Activated CD4-positive, alpha-beta memory T cell treated with anti-CD3 and anti-CD28 coated beads, Interleukin-2, amount 10 ng/mL, durations not matched to agents 7 days and 5 days (primary cell): ENCODE results near the gene HK1. TPM values are rescaled to one million over a fixed set of nuclear protein-coding genes. Genes with fewer than 3 reads are reported as not detected.
"Not testable (repeated sequence)": the region's sequence is repeated elsewhere in the genome, so short reads cannot be mapped to it uniquely, and the experiment has no call there.

ENCODE experiments used
- CTCF ChIA-PET: fragments of 350-600 bp; sonication (Branson Sonifier 250); formaldehyde crosslinking; loops from one replicate; lab custom pipeline; 2021; ENCODE audit warnings: antibody characterized with exemption, inconsistent platforms; lab: Charles Lee
- POLR2A ChIA-PET: fragments of 350-600 bp; sonication (Branson Sonifier 250); formaldehyde crosslinking; loops from one replicate; lab custom pipeline; 2021; ENCODE audit warnings: antibody characterized with exemption; lab: Charles Lee
- DNase-seq: peaks from one replicate; pipeline ENCODE4 v3.0.0-alpha.2; 2020
- H3K27ac Mint-ChIP-seq: one replicate; pipeline ENCODE4 v1.8.0; 2021; ENCODE audit warnings: mild to moderate bottlenecking, mixed read lengths
- H3K27me3 Mint-ChIP-seq: one replicate; pipeline ENCODE4 v1.8.0; 2021; ENCODE audit warnings: mixed read lengths
- H3K36me3 Mint-ChIP-seq: one replicate; pipeline ENCODE4 v1.8.0; 2021; ENCODE audit warnings: low read depth, mixed read lengths
- H3K4me1 Mint-ChIP-seq: one replicate; pipeline ENCODE4 v1.8.0; 2021; ENCODE audit warnings: mixed read lengths
- H3K4me3 Mint-ChIP-seq: one replicate; pipeline ENCODE4 v1.8.0; 2021; ENCODE audit warnings: mild to moderate bottlenecking, mixed read lengths
- H3K9me3 Mint-ChIP-seq: one replicate; pipeline ENCODE4 v1.8.0; 2021; ENCODE audit warnings: mixed read lengths
- total RNA-seq, 2 experiments: library from RNA; stranded (reverse); gene quantifications; one replicate each; pipeline ENCODE4 v1.2.3, GENCODE V29; 2021

Gene HK1
- total RNA-seq, 2 experiments from 2014 or later, result 142 to 146 TPM

DNA sequence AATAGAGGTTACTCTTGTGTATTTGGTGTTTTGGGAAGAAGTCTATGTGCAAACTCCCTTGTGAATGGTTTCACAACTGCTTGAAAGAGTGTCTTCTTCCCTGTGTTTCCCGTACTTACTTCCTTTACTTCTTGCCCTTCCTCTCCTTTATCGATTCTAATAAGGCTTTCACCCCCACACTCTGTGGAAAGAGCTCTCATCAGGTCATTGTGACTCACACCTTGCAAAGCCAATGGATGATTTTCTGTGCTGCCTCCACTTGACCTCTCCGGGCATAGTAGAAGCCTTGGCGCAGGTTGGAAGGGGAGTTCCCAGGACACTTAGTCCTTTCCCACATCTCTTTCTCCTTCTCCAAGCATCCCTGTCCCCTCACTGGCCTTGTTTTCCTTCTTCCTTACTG lies 166.7 kb downstream of the HK1 start:
- Mint-ChIP-seq H3K27me3 (peaks cover 10% of the 10 kb centered on the region), H3K9me3 (no peaks in the 10 kb centered on the region), H3K36me3 (no peaks in the 10 kb centered on the region), H3K4me3 (no peak overlapping the region), H3K4me1 (peaks cover 32% of the 10 kb centered on the region), H3K27ac (no peak overlapping the region)
- POLR2A ChIA-PET, result no interaction called here
- no peak for DNase-seq
- CTCF ChIA-PET, result no interaction called here

DNA sequence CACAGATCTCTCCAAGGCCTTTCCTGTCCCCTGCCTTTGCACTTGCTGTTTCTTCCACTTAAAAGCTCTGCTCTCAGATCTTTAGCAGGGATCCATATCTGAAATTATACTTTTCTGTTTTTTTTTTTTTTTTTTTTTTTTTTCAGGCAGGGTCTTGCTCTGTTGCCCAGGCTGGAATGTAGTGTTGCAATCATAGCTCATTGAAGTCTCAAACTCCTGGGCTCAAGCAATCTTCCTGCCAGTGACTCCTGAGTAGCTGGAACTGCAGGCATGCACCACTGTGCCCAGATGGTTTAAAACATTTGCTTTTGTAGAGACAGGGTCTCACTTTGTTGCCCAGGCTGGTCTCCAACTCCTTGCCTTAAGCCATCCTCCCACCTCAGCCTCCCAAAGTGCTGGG lies 167.9 kb downstream of the HK1 start:
- POLR2A ChIA-PET, result interaction anchor here (1.6 kb wide), 1 partner anchor 11 kb away, joined by 5 read pairs; no protein-coding TSS in a partner anchor
- Mint-ChIP-seq H3K27ac (no peak overlapping the region), H3K27me3 (peaks cover 10% of the 10 kb centered on the region), H3K4me1 (peaks cover 39% of the 10 kb centered on the region), H3K9me3 (no peaks in the 10 kb centered on the region), H3K4me3 (no peak overlapping the region), H3K36me3 (no peaks in the 10 kb centered on the region)
- CTCF ChIA-PET, result interaction anchor here (0.7 to 1.7 kb wide), 8 partner anchors 9 to 38 kb away, joined by 3 to 8 read pairs (median 5); partner anchors contain the start of gene TACR2
- DNase-seq, result no peak

DNA sequence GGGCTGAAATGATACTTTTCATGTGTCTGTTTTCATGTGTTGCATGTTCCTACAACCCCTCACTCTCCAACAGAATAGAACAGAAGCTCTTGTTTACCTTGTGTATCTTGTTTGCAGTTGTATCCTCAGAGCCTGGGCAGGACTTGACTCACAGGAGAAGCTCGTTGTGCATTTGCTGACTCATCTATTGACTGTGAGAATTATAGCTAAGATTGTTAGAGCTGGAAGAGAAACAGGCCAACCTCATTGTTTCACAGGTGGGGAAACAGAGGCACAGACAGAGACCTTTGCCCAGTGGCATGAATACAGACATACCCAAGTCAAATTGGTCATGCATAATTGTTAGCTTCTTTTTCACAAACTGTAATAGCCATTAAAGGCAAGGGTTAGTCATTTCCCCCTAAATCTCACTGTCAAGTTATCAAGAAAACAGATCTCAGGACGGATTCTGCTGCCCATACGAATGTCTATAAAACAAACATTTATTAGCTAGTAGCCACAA lies 168.4 kb downstream of the HK1 start:
- ChIA-PET POLR2A (interaction anchor here (1.6 kb wide), 1 partner anchor 10 kb away, joined by 5 read pairs; no protein-coding TSS in a partner anchor), CTCF (interaction anchor here (0.9 to 1.7 kb wide), 7 partner anchors 9 to 38 kb away, joined by 3 to 8 read pairs (median 5); partner anchors contain the start of gene TACR2)
- Mint-ChIP-seq H3K27ac (no peak overlapping the region), H3K4me3 (no peak overlapping the region), H3K9me3 (no peaks in the 10 kb centered on the region), H3K36me3 (no peaks in the 10 kb centered on the region), H3K27me3 (peaks cover 10% of the 10 kb centered on the region), H3K4me1 (peaks cover 41% of the 10 kb centered on the region)
- DNase-seq, result no peak

- peaks cover 10% of the 10 kb centered on the region for H3K27me3 Mint-ChIP-seq
- H3K4me3 Mint-ChIP-seq, result no peak overlapping the region
- peaks cover 61% of the 10 kb centered on the region for H3K4me1 Mint-ChIP-seq
- peak overlapping the region; percentile 1 for H3K27ac Mint-ChIP-seq
- DNase-seq, result peak; percentile 58
- CTCF ChIA-PET, result interaction anchor here (0.6 to 3.5 kb wide), 16 partner anchors 8 to 66 kb away, joined by 3 to 24 read pairs (median 4); partner anchors contain the start of gene TACR2
- POLR2A ChIA-PET, result interaction anchor here (1.0 kb wide), 1 partner anchor 13 kb away, joined by 3 read pairs; no protein-coding TSS in a partner anchor
- H3K9me3 Mint-ChIP-seq, result no peaks in the 10 kb centered on the region
- no peaks in the 10 kb centered on the region for H3K36me3 Mint-ChIP-seq
These were observed 171.5 kb downstream of the HK1 start for GRCh38 chr10:69449841-69450240.

DNA sequence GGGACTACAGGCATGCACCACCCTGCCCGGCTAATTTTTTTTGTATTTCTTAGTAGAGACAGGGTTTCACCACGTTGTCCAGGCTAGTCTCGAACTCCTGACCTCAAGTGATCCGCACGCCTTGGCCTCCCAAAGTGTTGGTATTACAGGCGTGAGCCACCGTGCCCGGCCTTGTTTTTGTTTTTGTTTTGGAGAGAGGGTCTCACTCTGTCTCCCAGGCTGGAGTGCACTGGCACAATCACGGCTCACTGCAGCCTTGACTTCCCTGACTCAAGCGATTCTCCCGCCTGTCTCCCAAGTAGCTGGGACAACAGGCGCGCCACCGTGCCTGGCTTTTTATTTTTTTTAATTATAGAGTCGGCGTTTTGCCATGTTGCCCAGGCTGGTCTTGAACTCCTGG lies 172.1 kb downstream of the HK1 start:
- peaks cover 61% of the 10 kb centered on the region for H3K4me1 Mint-ChIP-seq
- H3K27me3 Mint-ChIP-seq, DNase-seq, H3K36me3 Mint-ChIP-seq, H3K27ac Mint-ChIP-seq, H3K4me3 Mint-ChIP-seq, H3K9me3 Mint-ChIP-seq: not testable (repeated sequence)
- CTCF ChIA-PET, result interaction anchor here (0.8 to 3.5 kb wide), 8 partner anchors 12 to 57 kb away, joined by 3 to 24 read pairs (median 4); no protein-coding TSS in a partner anchor
- POLR2A ChIA-PET, result interaction anchor here (1.0 kb wide), 1 partner anchor 47 kb away, joined by 3 read pairs; no protein-coding TSS in a partner anchor

- H3K36me3 Mint-ChIP-seq, result no peaks in the 10 kb centered on the region
- no peaks in the 10 kb centered on the region for H3K9me3 Mint-ChIP-seq
- peak within 1 kb of the TSS; percentile 28 for H3K27ac Mint-ChIP-seq
- peaks cover 10% of the 10 kb centered on the region for H3K27me3 Mint-ChIP-seq
- DNase-seq, result peak; percentile 84
- peak within 1 kb of the TSS; percentile 85 for H3K4me3 Mint-ChIP-seq
- ChIA-PET POLR2A (interaction anchor here (1.0 to 1.5 kb wide), 3 partner anchors 14 to 56 kb away, joined by 3 to 8 read pairs (median 4); no protein-coding TSS in a partner anchor), CTCF (interaction anchor here (1.4 to 3.5 kb wide), 2 partner anchors 13 to 56 kb away, joined by 7 to 24 read pairs; no protein-coding TSS in a partner anchor)
- H3K4me1 Mint-ChIP-seq, result peaks cover 56% of the 10 kb centered on the region
These were observed 173.0 kb downstream of the HK1 start, which contains the start of gene TSPAN15 for GRCh38 chr10:69451209-69451783. TSS of gene TSPAN15 (plus strand) at chr10:69451465. CDS start at chr10:69451595, 130 bp downstream.

Other genes starting within 250 kb of the HK1 start
- gene SRGN, start 190.4 kb upstream of the HK1 start, total RNA-seq, result 100 to 1,000 TPM; 468 to 474 TPM
- 10 to 100 TPM; 57.1 to 63.4 TPM for gene VPS26A, start 154.3 kb upstream of the HK1 start, total RNA-seq
- 10 to 100 TPM; 34.6 to 39.1 TPM for gene SUPV3L1, start 98.3 kb upstream of the HK1 start, total RNA-seq
- 1 to 10 TPM; 4.1 to 4.2 TPM for gene HKDC1, start 58.2 kb upstream of the HK1 start, total RNA-seq
- gene TACR2, start 138.4 kb downstream of the HK1 start, total RNA-seq, result not detected
- gene TSPAN15, start 173.0 kb downstream of the HK1 start, total RNA-seq, result 1 to 10 TPM; 9.0 to 9.1 TPM